ENCODE results near the gene FKRP. TPM values are rescaled to one million over a fixed set of nuclear protein-coding genes. Genes with fewer than 3 reads are reported as not detected.

The FKRP gene
- total and polyA plus RNA-seq, 7 experiments from 2014 or later: 1.8 to 29.8 (median 19.6) TPM

DNA sequence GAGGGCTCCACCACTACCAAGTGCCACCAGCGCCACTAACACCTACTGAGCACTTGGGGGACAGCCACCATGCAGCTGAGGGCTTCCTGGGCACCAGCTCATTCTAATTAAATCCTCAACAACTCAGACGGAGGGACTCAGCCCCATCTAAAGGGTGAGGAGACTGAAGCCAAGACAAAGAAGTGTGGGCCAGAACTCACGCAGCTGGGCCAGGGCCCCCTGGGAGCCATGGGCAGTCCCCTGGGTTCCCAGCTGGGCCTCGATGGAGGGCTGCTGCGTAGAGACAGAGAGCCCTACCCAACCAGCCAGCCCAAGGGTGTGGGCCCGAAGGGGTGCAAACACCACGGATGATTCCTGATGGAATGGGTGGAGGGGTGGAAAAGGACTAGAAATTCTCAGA is 16.2 kb upstream of the FKRP start:
- H3K36me3 ChIP-seq (ENCODE audit: control insufficient read depth in 2 of 3, insufficient read depth in 3 of 3, low read length in 3 of 3): peaks cover 4 to 95% (median 16%) of the 10 kb centered on the region in 3 experiments

DNA sequence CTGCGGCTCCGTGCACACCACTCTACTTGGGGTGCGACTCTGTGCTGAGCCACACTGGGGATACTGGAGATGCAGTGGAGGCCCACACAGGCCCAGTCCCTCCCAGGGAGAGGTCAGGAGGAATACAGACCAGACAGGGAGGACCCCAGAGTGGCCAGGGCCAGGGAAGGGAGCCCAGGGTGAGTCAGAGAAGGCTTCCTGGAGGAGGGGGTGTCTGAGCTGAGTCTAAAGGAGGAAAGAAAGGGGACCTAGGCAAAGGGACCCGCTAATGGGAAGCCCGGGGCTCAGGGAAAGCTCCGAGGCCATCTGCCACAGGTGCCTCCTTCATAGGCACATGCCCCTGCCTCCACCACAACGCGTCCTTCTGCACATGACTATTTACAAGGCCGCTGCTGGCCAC is 15.7 kb upstream of the FKRP start:
- Histone ChIP-seq H3K36me3 (ENCODE audit: control insufficient read depth in 2 of 3, insufficient read depth in 3 of 3, low read length in 3 of 3) (peaks cover 4 to 90% (median 16%) of the 10 kb centered on the region in 3 experiments), H3K27me3 (ENCODE audit: control insufficient read depth in 2 of 2, insufficient read depth in 2 of 2, low read length in 2 of 2) (no peaks in the 10 kb centered on the region), H3K4me3 (ENCODE audit: low read length) (no peak overlapping the region), H3K4me1 (ENCODE audit: control insufficient read depth in 2 of 2, insufficient read depth in 2 of 2, low read length in 2 of 2) (peaks cover 0 to 5% of the 10 kb centered on the region in 2 donors), H3K27ac (ENCODE audit: low read depth, low read length) (no peak overlapping the region), H3K9me3 (ENCODE audit: control insufficient read depth in 2 of 3, low read length in 3 of 3) (no peaks in the 10 kb centered on the region)
- DNase-seq (no peak), ATAC-seq (no peak)
- no peaks in the 10 kb centered on the region for H3K27me3 Mint-ChIP-seq
- H3K9me3 Mint-ChIP-seq: no peaks in the 10 kb centered on the region
- ChIA-PET POLR2A (interaction anchor here (0.5 to 5.0 kb wide), 2 partner anchors 26 to 60 kb away, joined by 4 to 30 read pairs; no protein-coding TSS in a partner anchor), CTCF (interaction anchor here (0.6 to 6.4 kb wide), 7 partner anchors 16 to 881 kb away, joined by 3 to 136 read pairs (median 5); no protein-coding TSS in a partner anchor)
- H3K4me1 Mint-ChIP-seq: peaks cover 8 to 33% (median 16%) of the 10 kb centered on the region in 7 donors
- H3K36me3 Mint-ChIP-seq: peaks cover 12 to 35% (median 20%) of the 10 kb centered on the region in 5 donors
- intact Hi-C loops (cut with micrococcal nuclease): no loop called here
- no peak overlapping the region for H3K4me3 Mint-ChIP-seq
- H3K27ac Mint-ChIP-seq: peak overlapping the region in 1 of 9 donors; percentile 38

More for the DNA sequence above, 16.2 kb upstream of the FKRP start:
- CTCF ChIA-PET: interaction anchor here (1.0 to 6.4 kb wide), 4 partner anchors 16 to 33 kb away, joined by 3 to 136 read pairs (median 15); no protein-coding TSS in a partner anchor
- Histone ChIP-seq H3K27ac (ENCODE audit: low read depth, low read length) (no peak overlapping the region), H3K9me3 (ENCODE audit: control insufficient read depth in 2 of 3, low read length in 3 of 3) (no peaks in the 10 kb centered on the region), H3K27me3 (ENCODE audit: control insufficient read depth in 2 of 2, insufficient read depth in 2 of 2, low read length in 2 of 2) (no peaks in the 10 kb centered on the region), H3K4me3 (ENCODE audit: low read length) (no peak overlapping the region), H3K4me1 (ENCODE audit: control insufficient read depth in 2 of 2, insufficient read depth in 2 of 2, low read length in 2 of 2) (peaks cover 0 to 5% of the 10 kb centered on the region in 2 donors)
- no peak for DNase-seq
- H3K4me1 Mint-ChIP-seq: peaks cover 8 to 33% (median 16%) of the 10 kb centered on the region in 7 donors
- ATAC-seq: no peak
- no peaks in the 10 kb centered on the region for H3K9me3 Mint-ChIP-seq
- H3K27me3 Mint-ChIP-seq: no peaks in the 10 kb centered on the region
- H3K27ac Mint-ChIP-seq: peak overlapping the region in 1 of 9 donors; percentile 38
- intact Hi-C loops (cut with micrococcal nuclease): loop anchor here (5.0 kb wide), 1 partner anchor 37 kb away; no protein-coding TSS in a partner anchor
- H3K4me3 Mint-ChIP-seq: no peak overlapping the region
- H3K36me3 Mint-ChIP-seq: peaks cover 12 to 35% (median 20%) of the 10 kb centered on the region in 5 donors
- POLR2A ChIA-PET: interaction anchor here (1.3 to 5.0 kb wide), 2 partner anchors 19 to 26 kb away, joined by 5 to 30 read pairs; no protein-coding TSS in a partner anchor

DNA sequence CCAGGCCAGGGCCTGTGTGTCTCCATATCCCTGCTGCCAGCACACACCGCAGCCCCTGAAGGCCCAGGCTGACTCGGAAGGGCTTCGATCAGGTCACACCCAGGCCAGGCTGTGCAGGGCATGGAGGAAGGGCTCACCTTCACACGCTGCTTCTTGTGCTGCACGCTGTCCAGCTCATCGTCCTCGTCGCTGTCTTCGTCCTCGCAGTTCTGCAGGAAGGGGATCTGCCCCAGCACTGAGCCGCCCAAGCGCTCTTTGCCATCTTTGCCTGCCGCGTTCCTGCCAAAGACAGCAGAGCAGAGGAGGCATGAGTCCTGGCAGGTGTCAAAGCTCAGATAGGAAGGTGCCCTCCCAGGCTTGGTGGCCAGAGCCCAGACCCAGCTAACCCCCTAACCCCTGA is 15.3 kb upstream of the FKRP start:
- intact Hi-C loops (cut with micrococcal nuclease): no loop called here
- Mint-ChIP-seq H3K36me3 (peaks cover 11 to 35% (median 18%) of the 10 kb centered on the region in 5 donors), H3K27me3 (no peaks in the 10 kb centered on the region), H3K9me3 (no peaks in the 10 kb centered on the region), H3K27ac (peak overlapping the region in 1 of 9 donors; percentile 52), H3K4me1 (peaks cover 8 to 33% (median 16%) of the 10 kb centered on the region in 7 donors), H3K4me3 (peak overlapping the region in 1 of 10 donors; percentile 41)
- no peaks in the 10 kb centered on the region for H3K9me3 ChIP-seq (ENCODE audit: control insufficient read depth in 2 of 3, low read length in 3 of 3)
- H3K4me1 ChIP-seq (ENCODE audit: control insufficient read depth in 2 of 2, insufficient read depth in 2 of 2, low read length in 2 of 2): peaks cover 0 to 5% of the 10 kb centered on the region in 2 donors
- ChIA-PET POLR2A (interaction anchor here (0.5 to 5.0 kb wide), 3 partner anchors 16 to 59 kb away, joined by 4 to 30 read pairs (median 6); no protein-coding TSS in a partner anchor), CTCF (interaction anchor here (0.6 to 6.4 kb wide), 7 partner anchors 17 to 880 kb away, joined by 3 to 136 read pairs (median 5); no protein-coding TSS in a partner anchor)
- no peak overlapping the region for H3K27ac ChIP-seq (ENCODE audit: low read depth, low read length)
- H3K27me3 ChIP-seq (ENCODE audit: control insufficient read depth in 2 of 2, insufficient read depth in 2 of 2, low read length in 2 of 2): no peaks in the 10 kb centered on the region
- DNase-seq: no peak
- no peak overlapping the region for H3K4me3 ChIP-seq (ENCODE audit: low read length)
- peaks cover 4 to 86% (median 14%) of the 10 kb centered on the region in 3 experiments for H3K36me3 ChIP-seq (ENCODE audit: control insufficient read depth in 2 of 3, insufficient read depth in 3 of 3, low read length in 3 of 3)
- no peak for ATAC-seq

DNA sequence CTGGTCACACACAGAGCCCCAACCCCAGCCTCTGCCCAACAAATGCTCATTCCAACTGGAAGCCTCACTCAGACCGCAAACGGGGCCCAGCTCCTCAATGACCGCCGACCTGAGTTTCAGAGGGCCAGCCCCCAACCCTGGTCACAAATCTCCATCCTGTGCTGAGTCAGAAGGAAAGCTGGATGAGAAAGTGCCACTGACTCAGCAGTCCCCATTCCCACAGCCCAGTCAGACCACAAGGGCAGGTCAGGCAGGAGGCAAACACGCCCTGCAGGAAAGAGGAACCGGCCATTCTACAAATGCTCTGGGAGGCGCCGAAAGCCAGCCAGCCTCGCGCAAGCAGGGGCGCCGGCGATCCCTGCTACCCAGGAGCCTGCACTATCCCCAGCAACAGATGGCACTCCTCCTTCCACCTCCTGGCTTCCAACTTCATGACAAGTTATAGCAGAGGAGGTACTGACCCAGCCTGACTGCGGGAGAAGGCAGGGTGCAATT is 14.8 kb upstream of the FKRP start:
- POLR2A ChIA-PET: interaction anchor here (0.6 to 5.0 kb wide), 3 partner anchors 16 to 49 kb away, joined by 3 to 30 read pairs (median 6); no protein-coding TSS in a partner anchor
- Mint-ChIP-seq H3K27me3 (no peaks in the 10 kb centered on the region), H3K36me3 (peaks cover 6 to 35% (median 14%) of the 10 kb centered on the region in 5 donors), H3K27ac (peak overlapping the region in 2 of 9 donors; percentile 19 to 52), H3K9me3 (no peaks in the 10 kb centered on the region), H3K4me3 (peak overlapping the region in 1 of 10 donors; percentile 41), H3K4me1 (peaks cover 8 to 33% (median 16%) of the 10 kb centered on the region in 7 donors)
- H3K27me3 ChIP-seq (ENCODE audit: control insufficient read depth in 2 of 2, insufficient read depth in 2 of 2, low read length in 2 of 2): no peaks in the 10 kb centered on the region
- no peak overlapping the region for H3K4me3 ChIP-seq (ENCODE audit: low read length)
- DNase-seq: no peak
- H3K9me3 ChIP-seq (ENCODE audit: control insufficient read depth in 2 of 3, low read length in 3 of 3): no peaks in the 10 kb centered on the region
- peaks cover 4 to 81% (median 11%) of the 10 kb centered on the region in 3 experiments for H3K36me3 ChIP-seq (ENCODE audit: control insufficient read depth in 2 of 3, insufficient read depth in 3 of 3, low read length in 3 of 3)
- intact Hi-C loops (cut with micrococcal nuclease): no loop called here
- peaks cover 0 to 5% of the 10 kb centered on the region in 2 donors for H3K4me1 ChIP-seq (ENCODE audit: control insufficient read depth in 2 of 2, insufficient read depth in 2 of 2, low read length in 2 of 2)
- CTCF ChIA-PET: interaction anchor here (0.6 to 6.4 kb wide), 5 partner anchors 17 to 880 kb away, joined by 3 to 136 read pairs (median 5); no protein-coding TSS in a partner anchor
- H3K27ac ChIP-seq (ENCODE audit: low read depth, low read length): no peak overlapping the region
- ATAC-seq: peak; percentile 66

DNA sequence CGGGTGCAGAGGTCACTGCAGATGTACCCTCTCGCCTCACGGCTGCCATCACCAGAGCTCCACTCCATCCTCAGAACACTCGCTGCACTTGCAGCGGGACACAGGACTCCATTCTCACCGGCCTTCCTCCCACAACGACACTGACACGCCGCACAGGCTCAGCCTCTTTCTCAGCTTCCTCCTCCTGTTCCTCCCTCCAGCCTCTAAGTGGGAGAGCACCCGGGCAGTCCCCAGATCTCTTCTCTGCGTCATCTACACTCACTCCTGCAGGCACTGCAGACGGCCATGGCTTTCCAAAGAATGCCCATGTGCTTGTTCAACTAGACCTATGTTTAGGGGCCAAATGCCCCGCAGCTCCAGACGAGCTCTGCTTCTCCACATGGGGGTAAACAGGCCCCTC is 14.3 kb upstream of the FKRP start:
- Histone ChIP-seq H3K27me3 (ENCODE audit: control insufficient read depth in 2 of 2, insufficient read depth in 2 of 2, low read length in 2 of 2) (no peaks in the 10 kb centered on the region), H3K4me3 (ENCODE audit: low read length) (no peak overlapping the region), H3K27ac (ENCODE audit: low read depth, low read length) (no peak overlapping the region), H3K4me1 (ENCODE audit: control insufficient read depth in 2 of 2, insufficient read depth in 2 of 2, low read length in 2 of 2) (peaks cover 0 to 5% of the 10 kb centered on the region in 2 donors), H3K36me3 (ENCODE audit: control insufficient read depth in 2 of 3, insufficient read depth in 3 of 3, low read length in 3 of 3) (peaks cover 4 to 79% (median 13%) of the 10 kb centered on the region in 3 experiments), H3K9me3 (ENCODE audit: control insufficient read depth in 2 of 3, low read length in 3 of 3) (no peaks in the 10 kb centered on the region)
- intact Hi-C loops (cut with micrococcal nuclease): no loop called here
- Mint-ChIP-seq H3K36me3 (peaks cover 6 to 35% (median 13%) of the 10 kb centered on the region in 5 donors), H3K4me1 (peaks cover 8 to 30% (median 16%) of the 10 kb centered on the region in 7 donors), H3K27ac (peak overlapping the region in 5 of 9 donors; percentile 32 to 70 (median 51)), H3K9me3 (no peaks in the 10 kb centered on the region), H3K27me3 (no peaks in the 10 kb centered on the region), H3K4me3 (no peak overlapping the region)
- DNase-seq (no peak), ATAC-seq (peak; percentile 61)
- POLR2A ChIA-PET: interaction anchor here (0.6 to 5.0 kb wide), 4 partner anchors 17 to 50 kb away, joined by 3 to 30 read pairs (median 4); no protein-coding TSS in a partner anchor
- CTCF ChIA-PET: interaction anchor here (0.7 to 6.4 kb wide), 2 partner anchors 18 to 27 kb away, joined by 6 to 136 read pairs; no protein-coding TSS in a partner anchor

DNA sequence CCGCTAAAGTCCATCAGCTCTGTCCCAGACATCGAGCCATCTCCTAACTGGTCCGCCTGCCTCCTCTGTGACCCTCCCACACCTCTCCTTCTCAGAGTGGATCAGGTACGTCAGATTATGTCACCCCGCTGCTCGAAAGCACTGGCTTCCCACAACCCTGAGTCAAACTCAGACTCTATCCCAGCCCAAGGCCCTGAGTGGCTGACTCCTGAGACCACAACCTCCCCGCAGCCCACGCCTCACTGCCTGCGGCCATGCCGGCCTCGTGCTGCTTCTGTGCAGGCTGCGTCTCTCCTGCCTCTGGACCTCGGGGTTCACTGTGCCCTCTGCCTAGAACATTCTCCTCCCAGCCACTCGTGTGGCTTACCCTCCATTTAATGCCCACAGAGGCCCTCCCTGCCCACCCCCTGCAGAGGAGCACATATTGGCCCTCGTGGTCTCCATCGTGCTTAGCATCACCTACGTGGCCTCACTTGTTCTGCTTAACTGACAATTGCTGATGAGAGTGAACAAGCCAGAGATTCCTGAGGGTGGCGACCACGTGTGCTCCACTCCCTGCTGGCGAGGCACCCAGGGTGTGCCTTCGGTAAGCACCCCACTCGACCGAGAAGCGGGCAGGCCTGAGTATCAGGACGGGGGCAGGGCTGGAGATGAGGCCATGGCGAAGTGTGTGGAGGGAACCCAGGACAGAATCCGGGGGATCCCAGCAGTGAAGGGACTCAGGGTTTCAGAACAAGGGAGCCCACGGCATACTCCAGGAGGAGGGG is 13.5 kb upstream of the FKRP start:
- POLR2A ChIA-PET: interaction anchor here (0.7 to 1.9 kb wide), 2 partner anchors 18 to 41 kb away, joined by 3 to 6 read pairs; no protein-coding TSS in a partner anchor
- CTCF ChIA-PET: interaction anchor here (1.0 to 6.4 kb wide), 2 partner anchors 28 kb away, joined by 3 to 136 read pairs; no protein-coding TSS in a partner anchor
- Mint-ChIP-seq H3K4me3 (no peak overlapping the region), H3K27me3 (no peaks in the 10 kb centered on the region), H3K4me1 (peaks cover 8 to 28% (median 16%) of the 10 kb centered on the region in 7 donors), H3K27ac (peak overlapping the region in 5 of 9 donors; percentile 32 to 59 (median 49)), H3K9me3 (no peaks in the 10 kb centered on the region), H3K36me3 (peaks cover 6 to 41% (median 13%) of the 10 kb centered on the region in 5 donors)
- Histone ChIP-seq H3K4me3 (ENCODE audit: low read length) (no peak overlapping the region), H3K4me1 (ENCODE audit: control insufficient read depth in 2 of 2, insufficient read depth in 2 of 2, low read length in 2 of 2) (peaks cover 0 to 5% of the 10 kb centered on the region in 2 donors), H3K9me3 (ENCODE audit: control insufficient read depth in 2 of 3, low read length in 3 of 3) (no peaks in the 10 kb centered on the region), H3K27ac (ENCODE audit: low read depth, low read length) (no peak overlapping the region), H3K27me3 (ENCODE audit: control insufficient read depth in 2 of 2, insufficient read depth in 2 of 2, low read length in 2 of 2) (no peaks in the 10 kb centered on the region), H3K36me3 (ENCODE audit: control insufficient read depth in 2 of 3, insufficient read depth in 3 of 3, low read length in 3 of 3) (peaks cover 4 to 79% (median 15%) of the 10 kb centered on the region in 3 experiments)
- intact Hi-C loops (cut with micrococcal nuclease): no loop called here
- DNase-seq (no peak), ATAC-seq (no peak)
